HL-60 (cell line): Measurements from ENCODE around the gene MICAL2.

ENCODE experiments used
- CTCF ChIP-seq: IDR thresholded peaks from one replicate; pipeline ENCODE4 v1.5.1; 2011; ENCODE audit warnings: low read length, control low read depth, inconsistent platforms; ENCODE audit not compliant: insufficient read depth
- POLR2AphosphoS5 ChIP-seq: IDR thresholded peaks from 2 replicates; pipeline ENCODE4 v1.6.1; 2012; ENCODE audit warnings: low read depth

- TF ChIP-seq CTCF (no peak), POLR2AphosphoS5 (no peak)
Observed at GRCh38 chr11:12295943-12296342, 185.6 kb downstream of the MICAL2 start.
